ENCODE measurements around the gene KIF5C.

KIF5C gene

GRCh38 chr2:148932536-148932935, 57.5 kb downstream of the KIF5C start:
- Histone ChIP-seq H3K9ac (no peak overlapping the region), H3K4me3 (no peak overlapping the region), H3K27me3 (no peaks in the 10 kb centered on the region), H3K36me3 (no peaks in the 10 kb centered on the region), H3K4me2 (no peak overlapping the region), H4K20me1 (no peaks in the 10 kb centered on the region), H3K4me1 (no peaks in the 10 kb centered on the region), H3K27ac (no peak overlapping the region), H3K9me3 (no peaks in the 10 kb centered on the region)
- no peak for TF ChIP-seq Cebpa-rat (IDR thresholded peaks at IDR 0.05)

- H3K27ac ChIP-seq: no peak overlapping the region
- H3K4me2 ChIP-seq: no peak overlapping the region
- H3K36me3 ChIP-seq: no peaks in the 10 kb centered on the region
- H3K9ac ChIP-seq: no peak overlapping the region
- no peak for TF ChIP-seq Cebpa-rat (IDR thresholded peaks at IDR 0.05)
- H4K20me1 ChIP-seq: no peaks in the 10 kb centered on the region
- no peak overlapping the region for H3K4me3 ChIP-seq
- H3K27me3 ChIP-seq: no peaks in the 10 kb centered on the region
- no peaks in the 10 kb centered on the region for H3K4me1 ChIP-seq
- H3K9me3 ChIP-seq: no peaks in the 10 kb centered on the region
Observed at GRCh38 chr2:148933456-148933855, 58.4 kb downstream of the KIF5C start.

- Histone ChIP-seq H3K27ac (no peak overlapping the region), H3K9ac (no peak overlapping the region), H3K4me1 (no peaks in the 10 kb centered on the region), H3K4me2 (no peak overlapping the region), H3K27me3 (no peaks in the 10 kb centered on the region), H3K9me3 (no peaks in the 10 kb centered on the region), H3K36me3 (no peaks in the 10 kb centered on the region), H3K4me3 (no peak overlapping the region), H4K20me1 (no peaks in the 10 kb centered on the region)
- TF ChIP-seq Cebpa-rat (IDR thresholded peaks at IDR 0.05): no peak
Observed at GRCh38 chr2:148935791-148936190, 60.8 kb downstream of the KIF5C start.

- TF ChIP-seq Cebpa-rat (IDR thresholded peaks at IDR 0.05): no peak
- H3K4me2 ChIP-seq: no peak overlapping the region
- H3K4me3 ChIP-seq: no peak overlapping the region
- H3K36me3 ChIP-seq: no peaks in the 10 kb centered on the region
- H3K27me3 ChIP-seq: no peaks in the 10 kb centered on the region
- H3K9ac ChIP-seq: no peak overlapping the region
- H3K4me1 ChIP-seq: no peaks in the 10 kb centered on the region
- H4K20me1 ChIP-seq: no peaks in the 10 kb centered on the region
- H3K9me3 ChIP-seq: no peaks in the 10 kb centered on the region
- H3K27ac ChIP-seq: no peak overlapping the region
Observed at GRCh38 chr2:148936857-148937450, 61.9 kb downstream of the KIF5C start.

- Histone ChIP-seq H3K36me3 (no peaks in the 10 kb centered on the region), H3K4me2 (no peak overlapping the region), H3K27me3 (no peaks in the 10 kb centered on the region), H3K27ac (no peak overlapping the region), H3K9me3 (no peaks in the 10 kb centered on the region), H3K4me1 (no peaks in the 10 kb centered on the region), H3K9ac (no peak overlapping the region), H4K20me1 (no peaks in the 10 kb centered on the region), H3K4me3 (no peak overlapping the region)
- TF ChIP-seq Cebpa-rat (IDR thresholded peaks at IDR 0.05): no peak
Observed at GRCh38 chr2:148939271-148939670, 64.2 kb downstream of the KIF5C start.

- no peak overlapping the region for H3K27ac ChIP-seq
- H3K36me3 ChIP-seq: peaks cover 6% of the 10 kb centered on the region; the same call in 1 of the 2 replicates
- H3K9ac ChIP-seq: no peak overlapping the region
- no peaks in the 10 kb centered on the region for H3K4me1 ChIP-seq
- H3K4me3 ChIP-seq: no peak overlapping the region
- H3K27me3 ChIP-seq: no peaks in the 10 kb centered on the region
- H4K20me1 ChIP-seq: no peaks in the 10 kb centered on the region
- no peak overlapping the region for H3K4me2 ChIP-seq
- no peak for TF ChIP-seq Cebpa-rat (IDR thresholded peaks at IDR 0.05)
- peaks cover 5% of the 10 kb centered on the region for H3K9me3 ChIP-seq
Observed at GRCh38 chr2:148943097-148943496, 68.1 kb downstream of the KIF5C start.

GRCh38 chr2:148944536-148944935, 69.5 kb downstream of the KIF5C start:
- H3K27ac ChIP-seq: no peak overlapping the region
- no peak overlapping the region for H3K4me2 ChIP-seq
- no peak overlapping the region for H3K9ac ChIP-seq
- TF ChIP-seq Cebpa-rat (IDR thresholded peaks at IDR 0.05): no peak
- no peaks in the 10 kb centered on the region for H3K27me3 ChIP-seq
- H3K4me1 ChIP-seq: peaks cover 11% of the 10 kb centered on the region
- no peaks in the 10 kb centered on the region for H4K20me1 ChIP-seq
- no peak overlapping the region for H3K4me3 ChIP-seq
- peaks cover 6% of the 10 kb centered on the region; the same call in 1 of the 2 replicates for H3K36me3 ChIP-seq
- peaks cover 5% of the 10 kb centered on the region for H3K9me3 ChIP-seq

GRCh38 chr2:148947299-148947698, 72.3 kb downstream of the KIF5C start:
- no peaks in the 10 kb centered on the region for H3K27me3 ChIP-seq
- H3K36me3 ChIP-seq: peaks cover 15% of the 10 kb centered on the region; the same call in 1 of the 2 replicates
- peaks cover 11% of the 10 kb centered on the region for H3K4me1 ChIP-seq
- no peak overlapping the region for H3K4me2 ChIP-seq
- no peak overlapping the region for H3K9ac ChIP-seq
- H3K4me3 ChIP-seq: no peak overlapping the region
- no peak for TF ChIP-seq Cebpa-rat (IDR thresholded peaks at IDR 0.05)
- peaks cover 5% of the 10 kb centered on the region for H3K9me3 ChIP-seq
- no peak overlapping the region for H3K27ac ChIP-seq
- H4K20me1 ChIP-seq: no peaks in the 10 kb centered on the region

- H3K4me1 ChIP-seq: peaks cover 11% of the 10 kb centered on the region
- peaks cover 5% of the 10 kb centered on the region for H3K9me3 ChIP-seq
- peaks cover 15% of the 10 kb centered on the region; the same call in 1 of the 2 replicates for H3K36me3 ChIP-seq
- H3K27ac ChIP-seq: no peak overlapping the region
- no peak overlapping the region for H3K4me3 ChIP-seq
- H4K20me1 ChIP-seq: no peaks in the 10 kb centered on the region
- H3K4me2 ChIP-seq: peak overlapping the region; percentile 13
- TF ChIP-seq Cebpa-rat (IDR thresholded peaks at IDR 0.05): no peak
- H3K27me3 ChIP-seq: no peaks in the 10 kb centered on the region
- no peak overlapping the region for H3K9ac ChIP-seq
Observed at GRCh38 chr2:148948868-148949267, 73.8 kb downstream of the KIF5C start.

GRCh38 chr2:148949348-148949747, 74.3 kb downstream of the KIF5C start:
- no peaks in the 10 kb centered on the region for H3K27me3 ChIP-seq
- no peak overlapping the region for H3K27ac ChIP-seq
- H3K4me3 ChIP-seq: no peak overlapping the region
- no peak for TF ChIP-seq Cebpa-rat (IDR thresholded peaks at IDR 0.05)
- no peaks in the 10 kb centered on the region for H4K20me1 ChIP-seq
- H3K4me2 ChIP-seq: no peak overlapping the region
- H3K4me1 ChIP-seq: peaks cover 11% of the 10 kb centered on the region
- H3K9me3 ChIP-seq: peaks cover 5% of the 10 kb centered on the region
- peaks cover 15% of the 10 kb centered on the region; the same call in 1 of the 2 replicates for H3K36me3 ChIP-seq
- no peak overlapping the region for H3K9ac ChIP-seq

- Histone ChIP-seq H3K4me1 (peaks cover 11% of the 10 kb centered on the region), H3K9ac (no peak overlapping the region), H4K20me1 (no peaks in the 10 kb centered on the region), H3K36me3 (peaks cover 10% of the 10 kb centered on the region; the same call in 1 of the 2 replicates), H3K4me2 (no peak overlapping the region), H3K9me3 (no peaks in the 10 kb centered on the region), H3K27me3 (no peaks in the 10 kb centered on the region), H3K4me3 (no peak overlapping the region), H3K27ac (no peak overlapping the region)
- no peak for TF ChIP-seq Cebpa-rat (IDR thresholded peaks at IDR 0.05)
Observed at GRCh38 chr2:148952621-148953020, 77.6 kb downstream of the KIF5C start.
